IPS-18c (cell line): Measurements from ENCODE around the gene RHAG.
"Not testable (repeated sequence)": the region's sequence is repeated elsewhere in the genome, so short reads cannot be mapped to it uniquely, and the experiment has no call there.

Experiments used
- H3K4me3 ChIP-seq: 2 replicates; pipeline ENCODE4 v1.7.0; 2013; ENCODE audit warnings: low read depth, mild to moderate bottlenecking, low read length, moderate library complexity; ENCODE audit not compliant: insufficient read depth
- H3K9me3 ChIP-seq: one replicate; pipeline ENCODE4 v1.6.1; 2013; ENCODE audit warnings: mild to moderate bottlenecking, low read length, moderate library complexity; ENCODE audit not compliant: control insufficient read depth, insufficient read depth

RHAG gene

DNA sequence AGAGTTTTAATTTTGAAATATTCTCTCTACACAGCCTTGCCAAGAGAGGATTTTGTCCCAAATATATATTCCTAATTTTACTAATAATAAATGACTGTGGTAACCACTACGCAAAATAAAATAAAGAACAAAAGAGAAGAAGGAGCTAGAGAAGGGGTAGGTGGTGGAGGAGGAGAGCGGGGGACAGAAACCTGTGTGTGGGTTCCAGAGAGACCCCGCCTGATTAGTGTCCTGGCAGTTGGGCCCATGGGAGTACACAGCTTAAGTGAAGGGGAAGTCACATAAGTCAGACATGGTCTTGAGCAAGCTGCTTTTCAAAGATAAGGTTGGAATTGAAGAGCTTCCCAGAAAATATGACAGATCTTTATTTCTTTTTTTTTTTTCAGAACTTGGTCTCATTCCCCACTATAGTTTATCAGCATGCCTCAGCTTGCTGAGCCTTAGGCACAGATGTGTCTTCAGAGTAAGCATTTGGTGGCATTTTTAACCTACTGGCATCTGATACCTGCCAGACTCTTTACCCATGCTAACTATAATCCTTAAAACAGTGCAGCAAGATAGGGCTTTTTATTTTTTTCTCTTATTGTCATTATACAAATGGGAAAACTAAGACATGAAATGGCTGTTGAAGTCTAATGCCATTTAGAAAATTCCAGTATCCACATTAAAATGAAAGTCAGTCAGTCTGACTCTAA lies 9.6 kb upstream of the RHAG start:
- Histone ChIP-seq H3K4me3 (no peak overlapping the region), H3K9me3 (no peaks in the 10 kb centered on the region)

DNA sequence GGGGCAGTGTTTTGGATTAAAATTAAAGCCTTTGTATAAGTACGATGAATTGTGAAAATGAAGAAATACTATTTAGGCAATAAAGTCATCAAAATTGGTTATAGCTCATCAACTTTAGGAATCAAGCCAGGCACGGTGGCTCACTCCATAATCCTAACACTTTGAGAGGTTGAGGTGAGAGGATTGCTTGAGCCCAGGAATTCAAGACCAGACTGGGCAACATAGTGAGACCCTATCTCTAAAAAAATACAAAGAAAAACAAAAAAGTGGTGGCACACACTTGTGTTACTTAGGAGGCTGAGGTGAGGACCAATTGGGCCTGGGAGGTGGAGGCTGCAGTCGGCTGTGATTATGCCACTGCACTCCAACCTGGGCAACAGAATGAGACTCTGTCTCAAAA lies 8.5 kb upstream of the RHAG start:
- H3K9me3 ChIP-seq = no peaks in the 10 kb centered on the region
- no peak overlapping the region for H3K4me3 ChIP-seq

GRCh38 chr6:49639177-49639817 lies 2.7 kb upstream of the RHAG start:
- Histone ChIP-seq H3K9me3 (no peaks in the 10 kb centered on the region), H3K4me3 (no peak overlapping the region)

DNA sequence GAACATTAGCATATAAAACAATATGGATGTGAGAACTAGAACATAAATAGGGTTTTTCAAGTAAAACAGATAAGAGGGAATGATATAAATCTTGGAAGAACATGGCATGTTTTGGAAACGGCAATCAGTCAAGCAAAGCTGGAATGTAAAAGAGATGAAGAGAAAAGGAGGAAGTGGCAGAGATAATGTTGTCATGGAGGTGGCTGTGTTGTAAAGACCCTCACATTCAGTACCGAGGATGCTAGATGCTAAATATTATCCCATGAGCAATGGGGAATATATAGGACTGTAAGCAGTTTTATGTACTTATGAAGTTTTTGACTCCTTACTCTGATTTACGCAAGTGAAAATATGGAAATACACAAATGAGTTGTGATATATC lies 702 bp upstream of the RHAG start:
- no peak overlapping the region for H3K4me3 ChIP-seq

DNA sequence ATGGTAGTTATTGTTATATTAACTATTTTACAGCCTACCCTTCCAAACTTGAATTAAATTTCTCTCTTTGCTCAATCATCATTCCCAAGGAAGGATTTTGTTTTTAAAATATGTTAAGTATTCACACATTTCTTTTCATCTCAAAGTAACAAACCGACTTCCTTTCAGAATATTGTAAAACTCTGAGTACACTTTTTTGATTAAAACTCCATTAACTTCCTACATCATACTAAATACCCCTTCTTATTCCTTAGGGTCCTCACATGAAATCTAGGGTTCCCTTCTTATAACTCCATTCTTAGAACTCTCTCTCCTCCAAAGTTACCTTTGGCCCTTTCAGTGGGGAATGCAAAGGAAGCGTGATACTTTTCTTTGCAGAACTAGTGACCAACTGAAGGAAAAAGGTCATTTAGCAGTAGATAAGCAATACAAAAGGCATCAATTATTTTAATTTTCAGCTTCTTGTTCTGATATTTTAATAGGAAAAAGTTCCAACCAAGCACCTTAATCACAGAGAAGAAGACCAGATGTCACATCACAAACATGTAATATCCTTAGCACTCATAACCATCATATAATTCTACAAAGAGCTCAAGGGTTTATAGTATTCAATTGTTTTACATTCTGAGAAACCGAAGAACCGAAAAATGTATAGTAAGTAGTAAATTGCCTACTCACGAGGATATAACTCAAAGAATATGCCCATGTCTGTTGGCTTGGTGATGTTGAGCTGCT lies 494 bp downstream of the RHAG start:
- H3K4me3 ChIP-seq = no peak overlapping the region
- H3K9me3 ChIP-seq = no peaks in the 10 kb centered on the region

More for the DNA sequence above, 702 bp upstream of the RHAG start:
- no peaks in the 10 kb centered on the region for H3K9me3 ChIP-seq

GRCh38 chr6:49635480-49635879 lies 1.2 kb downstream of the RHAG start:
- H3K4me3 ChIP-seq = no peak overlapping the region
- no peaks in the 10 kb centered on the region for H3K9me3 ChIP-seq

- Histone ChIP-seq H3K4me3 (no peak overlapping the region), H3K9me3 (no peaks in the 10 kb centered on the region)
Observed at GRCh38 chr6:49634836-49635218, 1.8 kb downstream of the RHAG start.

DNA sequence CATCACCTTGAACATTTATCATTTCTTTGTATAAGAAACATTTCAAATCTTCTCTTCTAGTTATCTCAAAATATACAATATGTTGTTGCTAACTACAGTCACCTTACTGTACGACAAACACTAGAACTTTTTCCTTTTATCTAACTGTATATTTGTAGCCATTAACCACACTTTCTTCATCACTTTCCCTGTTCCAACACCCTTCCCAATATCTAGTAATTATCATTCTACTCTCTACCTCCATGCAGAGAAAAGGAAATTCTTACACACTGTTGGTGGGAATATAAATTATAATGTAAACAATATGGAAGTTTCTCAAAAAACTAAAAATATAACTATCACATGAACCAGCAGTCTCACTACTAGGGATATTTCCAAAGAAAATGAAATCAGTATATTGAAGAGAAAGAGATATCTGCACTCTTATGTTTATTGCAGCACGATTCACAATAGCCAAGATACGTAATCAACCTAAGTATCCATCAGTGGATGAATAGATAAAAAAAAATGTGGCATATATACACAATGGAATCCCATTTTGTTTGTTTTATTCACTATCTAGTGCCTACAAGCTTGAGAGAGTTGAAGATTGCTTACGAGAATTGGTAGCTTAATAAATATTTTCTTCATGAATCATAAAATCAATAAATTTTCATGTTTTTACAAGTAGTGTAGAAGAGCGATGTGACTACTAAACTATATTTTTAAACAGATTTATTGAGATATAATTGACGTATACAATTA lies 2.4 kb downstream of the RHAG start:
- Histone ChIP-seq H3K4me3 (no peak overlapping the region), H3K9me3 (no peaks in the 10 kb centered on the region)

- H3K9me3 ChIP-seq = no peaks in the 10 kb centered on the region
- H3K4me3 ChIP-seq = no peak overlapping the region
Observed at GRCh38 chr6:49633541-49633940, 3.1 kb downstream of the RHAG start.

DNA sequence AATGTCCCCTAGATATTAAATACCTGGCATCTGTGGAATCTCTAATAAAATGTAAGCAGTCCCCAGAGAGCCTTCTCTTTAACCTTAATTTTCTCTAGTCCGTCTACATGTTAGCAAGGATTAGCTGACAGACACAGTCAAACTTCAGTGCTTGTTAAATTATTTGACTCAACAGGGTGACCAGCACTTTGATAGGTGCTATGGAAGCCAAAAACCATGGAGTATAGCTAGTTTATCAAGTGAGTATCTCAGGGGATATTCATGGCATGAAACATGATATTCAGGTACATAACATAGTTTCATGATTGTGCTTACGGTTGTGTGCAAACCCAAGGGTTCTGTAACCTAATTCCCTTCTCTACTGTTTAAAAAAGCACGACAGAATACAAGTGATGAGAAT lies 3.9 kb downstream of the RHAG start:
- Histone ChIP-seq H3K4me3 (no peak overlapping the region), H3K9me3 (no peaks in the 10 kb centered on the region)

GRCh38 chr6:49629485-49630088 lies 7.1 kb downstream of the RHAG start:
- not testable (repeated sequence) for H3K9me3 ChIP-seq, H3K4me3 ChIP-seq

DNA sequence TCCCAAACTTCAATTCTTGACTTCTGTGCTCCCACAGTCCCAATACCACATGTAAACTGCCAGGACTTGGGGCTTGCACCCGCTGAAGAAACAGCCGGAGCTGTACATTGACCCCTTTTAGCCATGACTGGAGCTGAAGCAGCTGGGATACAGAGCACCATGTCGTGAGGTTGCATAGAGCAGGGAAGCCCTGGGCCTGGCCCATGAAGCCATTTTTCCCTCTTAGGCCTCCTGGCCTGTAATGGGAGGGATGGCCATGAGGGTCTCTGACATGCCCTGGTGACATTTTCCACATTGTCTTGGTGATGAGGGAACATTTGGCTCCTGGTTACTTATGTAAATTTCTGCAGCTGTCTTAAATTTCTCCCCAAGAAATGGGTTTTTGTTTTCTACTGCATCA lies 9.8 kb downstream of the RHAG start:
- Histone ChIP-seq H3K9me3 (no peaks in the 10 kb centered on the region), H3K4me3 (no peak overlapping the region)

- no peaks in the 10 kb centered on the region for H3K9me3 ChIP-seq
- H3K4me3 ChIP-seq = no peak overlapping the region
Observed at GRCh38 chr6:49618257-49618656, 18.4 kb downstream of the RHAG start.

DNA sequence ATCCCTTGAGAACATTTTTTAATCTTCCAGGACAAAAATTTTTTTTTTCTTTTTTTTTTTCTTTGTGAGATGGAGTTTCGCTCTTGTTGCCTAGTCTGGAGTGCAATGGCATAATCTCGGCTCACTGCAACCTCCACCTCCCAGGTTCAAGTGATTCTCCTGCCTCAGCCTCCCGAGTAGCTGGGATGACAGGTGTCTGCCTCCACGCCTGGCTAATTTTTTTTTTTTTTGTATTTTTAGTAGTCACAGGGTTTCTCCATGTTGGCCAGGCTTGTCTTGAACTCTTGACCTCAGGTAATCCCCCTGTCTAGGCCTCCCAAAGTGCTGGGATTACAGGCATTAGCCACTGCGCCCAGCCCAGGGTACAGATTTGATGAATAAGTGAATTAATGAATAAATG lies 22.5 kb downstream of the RHAG start:
- not testable (repeated sequence) for H3K4me3 ChIP-seq, H3K9me3 ChIP-seq

DNA sequence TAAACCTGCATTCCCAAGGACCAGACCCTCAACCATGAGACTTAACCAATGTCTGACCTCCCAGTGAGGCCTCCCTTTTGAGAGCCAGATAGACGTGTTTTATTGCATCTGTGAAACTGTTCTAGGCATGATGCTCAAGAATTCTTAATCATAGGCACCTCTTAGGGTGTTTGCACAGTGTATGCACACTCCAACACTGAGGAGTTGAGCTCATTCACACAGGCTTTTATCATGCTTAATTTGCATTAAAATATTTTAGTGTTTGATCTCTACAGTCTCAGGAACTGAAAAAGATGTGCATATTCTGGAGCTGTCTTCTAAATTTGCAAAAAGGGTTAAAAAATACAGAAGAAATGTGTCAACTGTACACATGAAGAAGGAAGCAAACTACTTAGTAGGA lies 27.4 kb downstream of the RHAG start:
- Histone ChIP-seq H3K9me3 (no peaks in the 10 kb centered on the region), H3K4me3 (no peak overlapping the region)

DNA sequence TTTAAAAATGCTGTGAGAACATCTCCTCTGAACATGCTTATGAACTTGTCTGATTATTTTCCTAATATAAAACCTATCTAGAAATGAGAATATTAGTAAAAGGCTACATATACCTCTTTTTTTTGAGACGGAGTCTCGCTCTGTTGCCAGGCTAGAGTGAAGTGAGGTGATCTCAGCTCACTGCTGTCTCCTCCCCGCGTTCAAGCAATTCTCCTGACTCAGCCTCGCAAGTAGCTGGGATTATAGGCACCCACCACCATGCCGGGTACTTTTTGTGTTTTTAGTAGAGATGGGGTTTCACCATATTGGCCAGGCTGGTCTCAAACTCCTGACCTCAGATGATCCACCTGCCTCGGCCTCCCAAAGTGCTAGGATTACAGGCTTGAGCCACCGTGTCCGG lies 28.4 kb downstream of the RHAG start:
- H3K4me3 ChIP-seq, H3K9me3 ChIP-seq: not testable (repeated sequence)

- H3K4me3 ChIP-seq = no peak overlapping the region
Observed at GRCh38 chr6:49607391-49607982, 29.2 kb downstream of the RHAG start.

More at GRCh38 chr6:49607391-49607982, 29.2 kb downstream of the RHAG start:
- H3K9me3 ChIP-seq = no peaks in the 10 kb centered on the region
